Heart right ventricle (tissue), 16 donors: ENCODE measurements around the gene PTX4. TPM values are rescaled to one million over a fixed set of nuclear protein-coding genes. Genes with fewer than 3 reads are reported as not detected.

Experiments
- ATAC-seq, 8 donors: fragments of 200-7000 bp; cut with Tn5 transposase; one replicate each; pipeline ENCODE4 v1.9.1; 2020; ENCODE audit warnings: mild to moderate bottlenecking in 8 of 8, moderate library complexity in 8 of 8, moderate number of reproducible peaks in 1 of 8
- DNase-seq, 2 donors: peaks; one replicate each; pipeline ENCODE4 v3.0.0-alpha.2; 2020
- H3K27ac ChIP-seq, 10 donors: fragments of 200-600 bp; sonication (generic) in 2 of 10; one replicate each; pipeline versions ENCODE4 v1.5.0 to v1.8.0; 2020 to 2022; ENCODE audit warnings: mild to moderate bottlenecking in 3 of 10
- H3K27me3 ChIP-seq, 7 donors: fragments of 200-600 bp; one replicate each; pipeline ENCODE4 v1.8.0; 2021 to 2022; ENCODE audit warnings: mild to moderate bottlenecking in 2 of 7
- H3K36me3 ChIP-seq, 9 donors: fragments of 200-600 bp; sonication (generic) in 1 of 9; one replicate each; pipeline versions ENCODE4 v1.5.0 to v1.8.0; 2020 to 2022; ENCODE audit warnings: mild to moderate bottlenecking in 2 of 9
- H3K4me1 ChIP-seq, 9 donors: fragments of 200-600 bp; sonication (generic) in 1 of 9; one replicate each; pipeline versions ENCODE4 v1.5.0 to v1.8.0; 2020 to 2022; ENCODE audit warnings: mild to moderate bottlenecking in 4 of 9
- H3K4me3 ChIP-seq, 10 donors: fragments of 200-600 bp; sonication (generic) in 2 of 10; one replicate each; pipeline versions ENCODE4 v1.5.0 to v1.8.0; 2020 to 2022; ENCODE audit warnings: mild to moderate bottlenecking in 7 of 10, moderate library complexity in 2 of 10
- H3K9me3 ChIP-seq, 11 donors: fragments of 200-600 bp in 10 of 11; sonication (generic) in 2 of 11; one replicate each; pipeline versions ENCODE4 v1.5.0 to v1.8.0; 2013 to 2022; ENCODE audit warnings: mild to moderate bottlenecking in 2 of 11, control low read depth in 1 of 11, moderate library complexity in 1 of 11
- WGBS, 2 donors: extraction: QIAGEN DNeasy Blood & Tissue Kit; methylation state at CpG; one replicate each; pipeline ENCODE4 v1.1.7; 2013; ENCODE audit warnings: inconsistent platforms in 1 of 2; 5-methylcytosine and 5-hydroxymethylcytosine counted together
- intact Hi-C, 10 donors: fragments of 100-400 bp; cut with DNase I; formaldehyde crosslinking; loops; one replicate each; pipeline versions ENCODE4 v1.11.1 to v1.14.2; 2022
- polyA plus RNA-seq, 2 donors: library from polyadenylated mRNA; stranded (reverse); fragments of 200-250 nt; gene quantifications; one replicate each; pipeline ENCODE4 v1.2.3, GENCODE V29; 2013
- total RNA-seq, 10 donors: library from RNA; stranded (reverse); fragmentation: NEBNext Ultra II Directional in 3 of 10; extraction: Animal tissue kit (Norgen Biotek cat#: 25700) in 3 of 10; gene quantifications; one replicate each; pipeline versions ENCODE4 v1.2.1 to v1.2.4, GENCODE V29; 2021 to 2023
- TF ChIP-seq, protein P1 (sequence below), 9 donors: fragments of 200-600 bp; sonication (generic) in 2 of 9; IDR thresholded peaks; one replicate each; pipeline versions ENCODE4 v1.5.0 to v1.8.0; 2021 to 2022; ENCODE audit warnings: antibody characterized with exemption in 9 of 9, mild to moderate bottlenecking in 5 of 9, moderate library complexity in 1 of 9
- donor health status: Arrhythmogenic right ventricular cardiomyopathy.
- donor health status: ischemic (EF 13 %, LVEDD 7.1; RV severe dilation, severe dysfunction).
- donor health status: healthy with polysubstance abuse.
- donor health status: DM: no; HTN: yes; CAD: no.
- donor health status: DM: no; HTN: no; CAD: no.
- donor health status: ischemic (EF 25% LVEDD 6.9; RV normal size, moderate dysfunction).
- donor health status: ischemic (EF 25% LVEDD 5.7; RV mildly dilated, moderate dysfunction).
- donor health status: healthy.
- donor health status: DM: yes; HTN: yes; CAD: no.
- donor health status: Ischemic cardiomyopathy.
- donor health status: ischemic (EF 35%, LVEDD 5.7; RV mildly dilated, moderate dysfunction).
- donor health status: nonischemic (EF 11% LVEDD 7.7; RV severe dilation, severe dysfunction).
- donor health status: DM: yes; HTN: yes; CAD: no.
- donor health status: PGD.
- donor health status: ischemic (EF 29% LVEDD 5.4; RV normal size, mild dysfunction).
- donor health status: nonischemic (EF 23%, LVEDD 6.1; RV moderate dilation, normal function).

Gene PTX4
- total and polyA plus RNA-seq, 12 donors, result not detected

DNA sequence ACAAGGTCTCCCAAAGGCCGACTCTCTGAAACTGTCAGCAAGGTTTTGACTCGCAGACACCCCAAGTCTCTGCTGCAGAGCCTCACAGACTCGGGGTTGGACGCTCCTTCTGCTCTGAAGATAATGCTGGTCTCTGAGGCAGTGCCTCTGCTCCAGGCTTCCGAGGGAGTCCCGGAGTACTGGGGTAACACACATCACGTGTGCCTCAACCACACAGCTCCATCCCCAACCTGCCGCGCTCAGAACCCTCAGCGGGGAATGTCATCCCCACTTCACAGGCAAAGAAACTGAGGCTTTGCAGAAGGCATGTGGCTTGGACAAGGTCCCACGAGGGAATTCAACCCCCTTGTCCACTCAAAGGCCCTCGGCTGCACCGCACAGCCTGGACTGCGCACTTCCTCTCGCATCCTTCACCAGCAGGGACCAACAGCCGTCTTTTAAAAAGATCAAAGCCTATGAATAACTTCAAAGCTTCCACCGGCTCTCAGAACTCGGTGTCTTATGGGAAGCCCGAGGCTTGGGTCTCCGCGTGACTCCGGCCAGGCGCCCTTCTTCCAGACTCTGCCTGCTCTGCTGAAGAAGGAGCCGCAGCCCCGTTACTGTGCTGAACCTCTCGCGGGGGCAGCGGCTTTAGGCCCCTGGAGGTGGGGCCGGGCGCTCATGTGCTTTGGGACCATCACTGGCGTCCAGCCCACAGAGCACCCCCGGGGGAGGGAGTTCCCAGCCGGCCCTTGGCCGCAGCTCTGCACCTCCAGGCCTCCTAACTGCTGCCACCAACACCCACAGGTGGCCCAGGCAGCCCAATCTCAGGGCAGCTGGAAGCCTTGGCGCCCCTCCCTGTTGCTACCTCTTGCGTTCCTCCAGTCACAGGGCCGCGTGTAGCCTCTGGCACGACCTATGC, 46.9 kb upstream of the PTX4 start:
- WGBS, 2 donors, result 44 to 58% methylated on average over 39 of the region's 39 CpGs

DNA sequence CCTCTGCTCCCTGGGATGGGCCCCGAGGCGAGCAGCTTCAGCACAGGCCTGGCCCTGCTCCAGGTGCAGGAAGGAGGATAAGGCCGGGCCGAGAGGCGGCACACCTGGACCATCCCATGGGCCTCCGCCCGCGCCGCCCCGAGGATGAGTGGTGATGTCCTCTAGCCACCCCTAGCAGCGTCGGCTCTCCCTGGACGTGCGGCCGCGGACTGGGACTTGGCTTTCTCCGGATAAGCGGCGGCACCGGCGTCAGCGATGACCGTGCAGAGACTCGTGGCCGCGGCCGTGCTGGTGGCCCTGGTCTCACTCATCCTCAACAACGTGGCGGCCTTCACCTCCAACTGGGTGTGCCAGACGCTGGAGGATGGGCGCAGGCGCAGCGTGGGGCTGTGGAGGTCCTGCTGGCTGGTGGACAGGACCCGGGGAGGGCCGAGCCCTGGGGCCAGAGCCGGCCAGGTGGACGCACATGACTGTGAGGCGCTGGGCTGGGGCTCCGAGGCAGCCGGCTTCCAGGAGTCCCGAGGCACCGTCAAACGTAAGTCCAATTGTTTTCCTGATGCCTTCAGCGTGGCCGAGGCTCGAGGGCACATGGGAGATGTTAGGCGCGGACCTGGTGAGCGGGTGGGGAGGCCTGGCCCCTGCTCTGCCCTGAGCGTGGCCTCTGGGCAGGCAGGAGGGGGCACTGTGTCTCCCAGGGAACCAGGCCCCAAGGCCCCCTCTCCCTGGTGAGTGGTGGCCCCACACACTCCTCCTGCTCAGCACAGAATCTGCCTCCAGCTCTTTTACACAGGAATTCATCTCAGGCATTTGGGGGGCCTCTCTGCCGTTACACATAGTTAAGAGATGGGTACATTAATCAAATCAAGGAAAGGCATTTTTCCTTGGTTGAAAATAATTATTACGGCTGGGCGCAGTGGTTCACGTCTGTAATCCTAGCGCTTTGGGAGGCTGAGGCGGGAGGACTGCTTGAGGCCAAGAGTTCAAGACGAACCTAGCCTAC, 45.6 kb upstream of the PTX4 start:
- peak in 4 of 8 donors; percentile 1 to 3 (median 2) for ATAC-seq
- H3K4me1 ChIP-seq, result peaks cover 25 to 77% (median 75%) of the 10 kb centered on the region in 9 donors
- H3K4me3 ChIP-seq, result peak overlapping the region; percentile 71 to 94 (median 88)
- peak overlapping the region; percentile 87 to 99 (median 95) for H3K27ac ChIP-seq
- 37 to 48% methylated on average over 50 to 57 of the region's 57 CpGs for WGBS, 2 donors
- no peaks in the 10 kb centered on the region for H3K9me3 ChIP-seq
- DNase-seq, result peak in 1 of 2 donors; percentile 40
- H3K36me3 ChIP-seq, result peaks cover 0 to 42% (median 9%) of the 10 kb centered on the region in 9 donors
- intact Hi-C loops, result loop anchor here in 6 of 10 donors (5.0 kb wide), 3 partner anchors 37 to 78 kb away; partner anchors contain the start of genes CRAMP1 (in 3 of the 6), IFT140 (in 3 of the 6) and TELO2 (in 3 of the 6)
- TF ChIP-seq, protein P1, sequence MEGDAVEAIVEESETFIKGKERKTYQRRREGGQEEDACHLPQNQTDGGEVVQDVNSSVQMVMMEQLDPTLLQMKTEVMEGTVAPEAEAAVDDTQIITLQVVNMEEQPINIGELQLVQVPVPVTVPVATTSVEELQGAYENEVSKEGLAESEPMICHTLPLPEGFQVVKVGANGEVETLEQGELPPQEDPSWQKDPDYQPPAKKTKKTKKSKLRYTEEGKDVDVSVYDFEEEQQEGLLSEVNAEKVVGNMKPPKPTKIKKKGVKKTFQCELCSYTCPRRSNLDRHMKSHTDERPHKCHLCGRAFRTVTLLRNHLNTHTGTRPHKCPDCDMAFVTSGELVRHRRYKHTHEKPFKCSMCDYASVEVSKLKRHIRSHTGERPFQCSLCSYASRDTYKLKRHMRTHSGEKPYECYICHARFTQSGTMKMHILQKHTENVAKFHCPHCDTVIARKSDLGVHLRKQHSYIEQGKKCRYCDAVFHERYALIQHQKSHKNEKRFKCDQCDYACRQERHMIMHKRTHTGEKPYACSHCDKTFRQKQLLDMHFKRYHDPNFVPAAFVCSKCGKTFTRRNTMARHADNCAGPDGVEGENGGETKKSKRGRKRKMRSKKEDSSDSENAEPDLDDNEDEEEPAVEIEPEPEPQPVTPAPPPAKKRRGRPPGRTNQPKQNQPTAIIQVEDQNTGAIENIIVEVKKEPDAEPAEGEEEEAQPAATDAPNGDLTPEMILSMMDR (IDR thresholded peaks at IDR 0.05), result peak in 2 of 9 donors; percentile 4 to 9
- peaks cover 0 to 30% (median 0%) of the 10 kb centered on the region in 7 donors for H3K27me3 ChIP-seq

More for the DNA sequence above, 46.9 kb upstream of the PTX4 start:
- peak overlapping the region; percentile 87 to 99 (median 95) for H3K27ac ChIP-seq
- H3K27me3 ChIP-seq, result peaks cover 0 to 30% (median 0%) of the 10 kb centered on the region in 7 donors
- peak overlapping the region; percentile 71 to 94 (median 88) for H3K4me3 ChIP-seq
- TF ChIP-seq, protein P1 (IDR thresholded peaks at IDR 0.05), result no peak
- no peaks in the 10 kb centered on the region for H3K9me3 ChIP-seq
- DNase-seq (peak in 1 of 2 donors; percentile 40), ATAC-seq (no peak)
- intact Hi-C loops, result no loop called here
- H3K4me1 ChIP-seq, result peaks cover 26 to 78% (median 75%) of the 10 kb centered on the region in 9 donors
- peaks cover 0 to 56% (median 18%) of the 10 kb centered on the region in 9 donors for H3K36me3 ChIP-seq

DNA sequence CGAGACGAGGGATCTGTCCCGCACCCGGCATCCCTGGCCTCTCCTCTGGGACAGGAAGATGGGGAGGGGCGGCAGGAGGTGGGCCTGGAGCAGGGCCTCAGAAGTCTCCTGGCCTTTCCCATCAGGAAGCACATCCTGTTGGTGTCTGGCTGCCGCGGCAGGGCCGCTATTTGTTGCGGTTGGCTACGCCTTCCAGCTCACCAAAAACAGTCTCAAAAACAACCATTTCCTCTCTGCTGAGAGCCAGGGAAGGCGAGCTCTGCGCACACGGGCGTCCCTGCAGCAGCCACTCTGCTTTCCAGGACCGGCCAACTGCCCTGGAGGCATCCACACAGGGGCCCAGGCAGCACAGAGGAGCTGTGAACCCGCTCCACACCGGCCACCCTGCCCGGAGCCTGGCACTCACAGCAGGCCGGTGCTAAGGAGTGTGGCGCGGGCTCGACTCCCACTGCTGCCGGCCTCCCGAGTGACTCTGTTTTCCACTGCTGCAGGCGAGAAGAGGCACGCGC, 44.8 kb upstream of the PTX4 start, which contains the start of gene TMEM204:
Gene TMEM204 (plus strand): TSS at position 224 of the 509 bp plus-strand sequence. CDS start 610 bp downstream, outside the sequence.
- H3K36me3 ChIP-seq, result peaks cover 0 to 34% (median 6%) of the 10 kb centered on the region in 9 donors
- ATAC-seq (peak; percentile 54 to 83 (median 77)), DNase-seq (peak; percentile 85 to 90)
- H3K9me3 ChIP-seq, result no peaks in the 10 kb centered on the region
- TF ChIP-seq, protein P1 (IDR thresholded peaks at IDR 0.05), result no peak
- H3K4me3 ChIP-seq, result peak within 1 kb of the TSS; percentile 71 to 94 (median 88)
- WGBS, 2 donors, result 29 to 36% methylated on average over 27 of the region's 27 CpGs
- peaks cover 32 to 77% (median 75%) of the 10 kb centered on the region in 9 donors for H3K4me1 ChIP-seq
- H3K27me3 ChIP-seq, result peaks cover 0 to 30% (median 0%) of the 10 kb centered on the region in 7 donors
- intact Hi-C loops, result loop anchor here in 6 of 10 donors (5.0 kb wide), 3 partner anchors 36 to 79 kb away; partner anchors contain the start of genes CRAMP1 (in 3 of the 6), IFT140 (in 3 of the 6) and TELO2 (in 3 of the 6)
- peak within 1 kb of the TSS; percentile 87 to 99 (median 95) for H3K27ac ChIP-seq
